NT2/D1 (cell line): Measurements from ENCODE around the gene RAE1.

Experiments
- YY1 ChIP-seq: IDR thresholded peaks from 2 replicates; pipeline ENCODE4 v1.6.1; 2011; ENCODE audit not compliant: insufficient read length, insufficient read depth
- ZNF274 ChIP-seq: IDR thresholded peaks from 2 replicates; pipeline ENCODE4 v1.6.1; 2011; ENCODE audit warnings: mild to moderate bottlenecking, low read depth, low read length

- TF ChIP-seq ZNF274 (no peak), YY1 (no peak)
Observed at GRCh38 chr20:57409316-57409671, 58.2 kb downstream of the RAE1 start.
